HG03469 (cell line): ENCODE results near the gene TWIST1.

ENCODE experiments used
- ATAC-seq: cut with Tn5 transposase; IDR thresholded peaks from one replicate; pipeline ENCODE4 v1.9.1; 2021; ENCODE audit warnings: mild to moderate bottlenecking, moderate library complexity, moderate number of reproducible peaks; ENCODE audit not compliant: unreplicated experiment

The TWIST1 gene

GRCh38 chr7:19117091-19117869 is at the start of gene TWIST1:
Gene TWIST1 (minus strand): TSS chr7:19117636. CDS start chr7:19117321, 315 bp downstream.
- ATAC-seq = no peak

- ATAC-seq = no peak
Observed at GRCh38 chr7:19161671-19162070, 44.2 kb upstream of the TWIST1 start.

- ATAC-seq = no peak
Observed at GRCh38 chr7:19146699-19147098, 29.3 kb upstream of the TWIST1 start.

GRCh38 chr7:19145434-19146115 is 28.1 kb upstream of the TWIST1 start:
- no peak for ATAC-seq

GRCh38 chr7:19144661-19145433 is 27.4 kb upstream of the TWIST1 start, which contains the start of gene FERD3L:
Gene FERD3L (minus strand): TSS chr7:19145421. CDS start chr7:19145362, 59 bp downstream.
- no peak for ATAC-seq

GRCh38 chr7:19143881-19144574 is 26.6 kb upstream of the TWIST1 start:
- ATAC-seq = no peak

- no peak for ATAC-seq
Observed at GRCh38 chr7:19139706-19140327, 22.4 kb upstream of the TWIST1 start.

- no peak for ATAC-seq
Observed at GRCh38 chr7:19133886-19134285, 16.4 kb upstream of the TWIST1 start.

- no peak for ATAC-seq
Observed at GRCh38 chr7:19133390-19133789, 16.0 kb upstream of the TWIST1 start.

GRCh38 chr7:19128856-19129255 is 11.4 kb upstream of the TWIST1 start:
- no peak for ATAC-seq

GRCh38 chr7:19121977-19122588 is 4.6 kb upstream of the TWIST1 start:
- ATAC-seq = no peak

- no peak for ATAC-seq
Observed at GRCh38 chr7:19119870-19120486, 2.5 kb upstream of the TWIST1 start.

- no peak for ATAC-seq
Observed at GRCh38 chr7:19119372-19119771, 1.9 kb upstream of the TWIST1 start.

- ATAC-seq = no peak
Observed at GRCh38 chr7:19118636-19119371, 1.4 kb upstream of the TWIST1 start.

GRCh38 chr7:19117870-19118608 is 603 bp upstream of the TWIST1 start:
- no peak for ATAC-seq

GRCh38 chr7:19116121-19117090 is 1.0 kb downstream of the TWIST1 start:
- no peak for ATAC-seq

GRCh38 chr7:19114551-19114855 is 2.9 kb downstream of the TWIST1 start:
- no peak for ATAC-seq
